DMS 273 treated with DMSO at 0.1 percent for 48 hours (cell line): ENCODE data around the gene TXNRD2.

Source experiments
- DNase-seq: peaks from one replicate; lab custom pipeline; 2025; lab: John Stamatoyannopoulos, UW

TXNRD2 gene

GRCh38 chr22:19862619-19863246, 78.9 kb downstream of the TXNRD2 start:
- DNase-seq: no peak

- DNase-seq: no peak
These were observed 81.6 kb downstream of the TXNRD2 start for GRCh38 chr22:19859861-19860510.

- DNase-seq: no peak
These were observed 84.2 kb downstream of the TXNRD2 start for GRCh38 chr22:19857382-19857781.

GRCh38 chr22:19855504-19856409, 85.9 kb downstream of the TXNRD2 start:
- peak; percentile 22 for DNase-seq

GRCh38 chr22:19854778-19855503, 86.7 kb downstream of the TXNRD2 start, which contains the start of the genes GNB1L and RTL10:
Gene GNB1L, minus strand, starts transcription at chr22:19854874. Its CDS starts 33,519 bp downstream, at chr22:19821355.
Gene RTL10, minus strand, starts transcription at chr22:19854874. Its CDS starts 2,613 bp downstream, at chr22:19852261.
- peak; percentile 60 for DNase-seq

- no peak for DNase-seq
These were observed 87.5 kb downstream of the TXNRD2 start for GRCh38 chr22:19853879-19854777.

GRCh38 chr22:19853058-19853878, 88.3 kb downstream of the TXNRD2 start:
- DNase-seq: no peak

- no peak for DNase-seq
These were observed 89.3 kb downstream of the TXNRD2 start for GRCh38 chr22:19852177-19852781.

- no peak for DNase-seq
These were observed 90.1 kb downstream of the TXNRD2 start for GRCh38 chr22:19851291-19852176.

- no peak for DNase-seq
These were observed 90.9 kb downstream of the TXNRD2 start for GRCh38 chr22:19850763-19851109.

GRCh38 chr22:19849835-19850762, 91.5 kb downstream of the TXNRD2 start:
- no peak for DNase-seq

GRCh38 chr22:19848298-19849224, 93.1 kb downstream of the TXNRD2 start:
- DNase-seq: no peak

GRCh38 chr22:19847345-19847632, 94.3 kb downstream of the TXNRD2 start:
- no peak for DNase-seq

GRCh38 chr22:19846620-19847344, 94.8 kb downstream of the TXNRD2 start:
- DNase-seq: no peak

- no peak for DNase-seq
These were observed 96.4 kb downstream of the TXNRD2 start for GRCh38 chr22:19845054-19845722.
